SK-N-SH (cell line): Measurements from ENCODE around the gene DCXR. TPM values are rescaled to one million over a fixed set of nuclear protein-coding genes. Genes with fewer than 3 reads are reported as not detected.

Experiments used
- CTCF ChIA-PET: fragments of 300-600, 350-600 bp; formaldehyde crosslinking; extraction: SDS; loops from one replicate; lab custom pipeline; 2021; lab: Yijun Ruan, JAX
- POLR2A ChIA-PET: fragments of 350-600 bp; sonication (Branson Sonifier 250); formaldehyde crosslinking; extraction: SDS; loops from one replicate; lab custom pipeline; 2020; ENCODE audit warnings: antibody characterized with exemption, inconsistent platforms; lab: Yijun Ruan, JAX
- DNase-seq: peaks from one replicate; pipeline ENCODE4 v3.0.0; 2012
- H2AFZ ChIP-seq: fragments of 200-600 bp; sonication (generic); 2 replicates; pipeline ENCODE4 v1.8.1; 2016; ENCODE audit warnings: antibody characterized with exemption, mild to moderate bottlenecking, low read depth
- H3F3A ChIP-seq: fragments of 200-600 bp; sonication (generic); replicated peaks from 2 replicates; pipeline ENCODE3; 2016; ENCODE audit warnings: antibody characterized with exemption, mild to moderate bottlenecking; ENCODE audit not compliant: insufficient read depth
- H3K27ac ChIP-seq, 2 experiments: fragments of 200-500 bp in 1 of 2; fragments of 200-600 bp in 1 of 2; sonication (Bioruptor generic) in 1 of 2; sonication (generic), shearing (Covaris generic) in 1 of 2; 2 replicates each; pipeline versions ENCODE4 v1.5.1 to v1.6.1; 2014 to 2016; ENCODE audit warnings: low read depth in 2 of 2, inconsistent platforms in 1 of 2, low read length in 1 of 2, mild to moderate bottlenecking in 1 of 2, mixed read lengths in 1 of 2
- H3K27me3 ChIP-seq: fragments of 200-600 bp; sonication (generic), shearing (Covaris generic); 2 replicates; pipeline ENCODE4 v1.6.1; 2016; ENCODE audit warnings: mixed run types; ENCODE audit not compliant: insufficient read depth
- H3K36me3 ChIP-seq, 2 experiments: fragments of 200-500 bp in 1 of 2; fragments of 200-600 bp in 1 of 2; sonication (Bioruptor generic) in 1 of 2; sonication (generic) in 1 of 2; replicated peaks in 1 of 2; 2 replicates each; pipeline versions ENCODE3 to v1.5.1; 2014 to 2016; ENCODE audit warnings: low read length in 1 of 2, mild to moderate bottlenecking in 1 of 2; ENCODE audit not compliant: insufficient read depth in 2 of 2, control insufficient read depth in 1 of 2
- H3K4me1 ChIP-seq, 2 experiments: fragments of 200-500 bp in 1 of 2; fragments of 200-600 bp in 1 of 2; sonication (Bioruptor generic) in 1 of 2; sonication (generic), shearing (Covaris generic) in 1 of 2; 2 replicates each; pipeline versions ENCODE4 v1.5.1 to v1.6.1; 2014 to 2016; ENCODE audit warnings: low read depth in 1 of 2, low read length in 1 of 2, mixed run types in 1 of 2; ENCODE audit not compliant: insufficient read depth in 2 of 2, control insufficient read depth in 1 of 2
- H3K4me2 ChIP-seq: fragments of 200-600 bp; sonication (generic), shearing (Covaris generic); 2 replicates; pipeline ENCODE4 v1.6.1; 2017; ENCODE audit warnings: mixed run types
- H3K4me3 ChIP-seq, 2 experiments: fragments of 200-500 bp in 1 of 2; fragments of 200-600 bp in 1 of 2; sonication (Bioruptor generic) in 1 of 2; sonication (generic), shearing (Covaris generic) in 1 of 2; 2 replicates each; pipeline versions ENCODE4 v1.5.1 to v1.8.1; 2014 to 2016; ENCODE audit warnings: low read depth in 2 of 2, inconsistent platforms in 1 of 2, low read length in 1 of 2, mild to moderate bottlenecking in 1 of 2, mixed read lengths in 1 of 2, moderate library complexity in 1 of 2
- H3K79me2 ChIP-seq: fragments of 200-600 bp; sonication (generic); 2 replicates; pipeline ENCODE4 v1.8.1; 2017; ENCODE audit warnings: mild to moderate bottlenecking; ENCODE audit not compliant: insufficient read depth
- H3K9ac ChIP-seq: fragments of 200-600 bp; sonication (generic); 2 replicates; pipeline ENCODE4 v1.6.1; 2017; ENCODE audit warnings: mixed run types
- H3K9me2 ChIP-seq: fragments of 200-600 bp; sonication (generic); 2 replicates; pipeline ENCODE4 v1.6.1; 2017; ENCODE audit warnings: mixed run types
- H3K9me3 ChIP-seq: fragments of 200-600 bp; sonication (generic); 2 replicates; pipeline ENCODE4 v1.6.1; 2017; ENCODE audit warnings: mixed run types, mild to moderate bottlenecking, moderate library complexity
- H4K20me1 ChIP-seq: fragments of 200-600 bp; sonication (generic); 2 replicates; pipeline ENCODE4 v1.6.1; 2017; ENCODE audit warnings: mild to moderate bottlenecking, mixed run types; ENCODE audit not compliant: insufficient read depth
- TCF12 ChIP-seq: IDR thresholded peaks from 2 replicates; pipeline ENCODE4 v1.4.0; 2012
- TEAD4 ChIP-seq: IDR thresholded peaks from 2 replicates; pipeline ENCODE4 v1.4.0; 2012; ENCODE audit warnings: mild to moderate bottlenecking, borderline replicate concordance; ENCODE audit not compliant: insufficient read depth
- WGBS: methylation state at CpG from one replicate; pipeline ENCODE4 v1.1.6; 2017; ENCODE audit warnings: low lambda C conversion rate; 5-methylcytosine and 5-hydroxymethylcytosine counted together
- polyA plus RNA-seq, 3 experiments: library from polyadenylated mRNA; depleted of rRNA; stranded (reverse); fragments of >200 nt; gene quantifications; 2 replicates each; pipeline ENCODE4 v1.2.3, GENCODE V29; 2012
- TF ChIP-seq, protein P1 (sequence below): IDR thresholded peaks from 2 replicates; pipeline ENCODE4 v1.6.1; 2012; ENCODE audit warnings: mild to moderate bottlenecking, low read depth, low read length, moderate library complexity
- TF ChIP-seq, protein P2 (sequence below): IDR thresholded peaks from 2 replicates; pipeline ENCODE4 v1.4.0; 2012; ENCODE audit warnings: low read depth, borderline replicate concordance

The DCXR gene
- polyA plus RNA-seq, 1 of the 3 experiments (the other 2 are of a cell fraction) = 190 TPM

DNA sequence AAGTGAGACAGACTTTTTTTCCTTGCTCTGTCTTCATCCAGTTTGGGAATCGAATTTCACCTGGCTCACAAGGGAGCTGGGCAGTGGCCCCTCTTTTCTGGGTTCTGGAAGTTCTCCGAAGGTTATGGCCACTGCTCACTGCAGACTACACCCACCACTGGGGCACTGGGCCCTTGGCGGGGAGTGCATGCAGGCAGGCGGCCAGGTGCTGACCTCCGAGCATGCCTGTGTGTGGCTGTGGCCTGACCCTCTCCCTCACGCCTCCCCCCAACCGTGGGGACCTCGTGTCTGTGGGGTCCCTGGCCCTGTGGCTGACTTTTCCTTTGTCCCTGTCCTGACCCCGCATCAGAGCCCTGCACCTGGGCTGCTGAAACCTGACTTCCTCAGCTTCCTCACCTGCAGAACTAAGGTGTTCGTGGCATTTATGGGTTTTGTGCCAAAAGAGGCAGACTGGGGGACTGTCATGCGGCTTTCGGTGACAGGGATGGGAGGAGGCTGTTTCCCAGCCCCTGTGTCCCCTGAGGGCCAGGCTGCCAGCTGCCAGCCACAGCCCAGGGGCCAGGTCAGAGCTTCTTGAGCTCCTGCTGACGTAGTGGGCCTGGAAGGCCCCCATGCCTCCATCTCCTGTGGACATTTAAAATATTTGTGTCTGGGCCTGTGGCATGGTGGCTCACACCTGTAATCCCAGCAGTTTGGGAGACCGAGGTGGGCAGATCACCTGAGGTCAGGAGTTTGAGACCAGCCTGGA, 38.6 kb downstream of the DCXR start:
- H3K36me3 ChIP-seq = peaks cover 0 to 7% of the 10 kb centered on the region in 2 experiments
- H3K9me3 ChIP-seq = no peaks in the 10 kb centered on the region
- no peak overlapping the region for H3K9ac ChIP-seq
- H2AFZ ChIP-seq = no peak overlapping the region
- no peaks in the 10 kb centered on the region for H3K27me3 ChIP-seq
- H3K4me2 ChIP-seq = no peak overlapping the region
- H3K27ac ChIP-seq = no peak overlapping the region
- H3K4me1 ChIP-seq = peaks cover 3 to 12% of the 10 kb centered on the region in 2 experiments; a peak in 3 of 4 replicates
- H3K9me2 ChIP-seq = no peaks in the 10 kb centered on the region
- H3K79me2 ChIP-seq = peaks cover 11% of the 10 kb centered on the region
- no peak for DNase-seq
- no peaks in the 10 kb centered on the region for H4K20me1 ChIP-seq
- POLR2A ChIA-PET = no interaction called here
- CTCF ChIA-PET = interaction anchor here (0.7 to 6.3 kb wide), 3 partner anchors 22 to 45 kb away, joined by 3 to 56 read pairs (median 43); partner anchors contain the start of genes CENPX and NOTUM
- no peak for TF ChIP-seq TEAD4
- TF ChIP-seq, protein P1, sequence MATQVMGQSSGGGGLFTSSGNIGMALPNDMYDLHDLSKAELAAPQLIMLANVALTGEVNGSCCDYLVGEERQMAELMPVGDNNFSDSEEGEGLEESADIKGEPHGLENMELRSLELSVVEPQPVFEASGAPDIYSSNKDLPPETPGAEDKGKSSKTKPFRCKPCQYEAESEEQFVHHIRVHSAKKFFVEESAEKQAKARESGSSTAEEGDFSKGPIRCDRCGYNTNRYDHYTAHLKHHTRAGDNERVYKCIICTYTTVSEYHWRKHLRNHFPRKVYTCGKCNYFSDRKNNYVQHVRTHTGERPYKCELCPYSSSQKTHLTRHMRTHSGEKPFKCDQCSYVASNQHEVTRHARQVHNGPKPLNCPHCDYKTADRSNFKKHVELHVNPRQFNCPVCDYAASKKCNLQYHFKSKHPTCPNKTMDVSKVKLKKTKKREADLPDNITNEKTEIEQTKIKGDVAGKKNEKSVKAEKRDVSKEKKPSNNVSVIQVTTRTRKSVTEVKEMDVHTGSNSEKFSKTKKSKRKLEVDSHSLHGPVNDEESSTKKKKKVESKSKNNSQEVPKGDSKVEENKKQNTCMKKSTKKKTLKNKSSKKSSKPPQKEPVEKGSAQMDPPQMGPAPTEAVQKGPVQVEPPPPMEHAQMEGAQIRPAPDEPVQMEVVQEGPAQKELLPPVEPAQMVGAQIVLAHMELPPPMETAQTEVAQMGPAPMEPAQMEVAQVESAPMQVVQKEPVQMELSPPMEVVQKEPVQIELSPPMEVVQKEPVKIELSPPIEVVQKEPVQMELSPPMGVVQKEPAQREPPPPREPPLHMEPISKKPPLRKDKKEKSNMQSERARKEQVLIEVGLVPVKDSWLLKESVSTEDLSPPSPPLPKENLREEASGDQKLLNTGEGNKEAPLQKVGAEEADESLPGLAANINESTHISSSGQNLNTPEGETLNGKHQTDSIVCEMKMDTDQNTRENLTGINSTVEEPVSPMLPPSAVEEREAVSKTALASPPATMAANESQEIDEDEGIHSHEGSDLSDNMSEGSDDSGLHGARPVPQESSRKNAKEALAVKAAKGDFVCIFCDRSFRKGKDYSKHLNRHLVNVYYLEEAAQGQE = no peak
- TF ChIP-seq, protein P2, sequence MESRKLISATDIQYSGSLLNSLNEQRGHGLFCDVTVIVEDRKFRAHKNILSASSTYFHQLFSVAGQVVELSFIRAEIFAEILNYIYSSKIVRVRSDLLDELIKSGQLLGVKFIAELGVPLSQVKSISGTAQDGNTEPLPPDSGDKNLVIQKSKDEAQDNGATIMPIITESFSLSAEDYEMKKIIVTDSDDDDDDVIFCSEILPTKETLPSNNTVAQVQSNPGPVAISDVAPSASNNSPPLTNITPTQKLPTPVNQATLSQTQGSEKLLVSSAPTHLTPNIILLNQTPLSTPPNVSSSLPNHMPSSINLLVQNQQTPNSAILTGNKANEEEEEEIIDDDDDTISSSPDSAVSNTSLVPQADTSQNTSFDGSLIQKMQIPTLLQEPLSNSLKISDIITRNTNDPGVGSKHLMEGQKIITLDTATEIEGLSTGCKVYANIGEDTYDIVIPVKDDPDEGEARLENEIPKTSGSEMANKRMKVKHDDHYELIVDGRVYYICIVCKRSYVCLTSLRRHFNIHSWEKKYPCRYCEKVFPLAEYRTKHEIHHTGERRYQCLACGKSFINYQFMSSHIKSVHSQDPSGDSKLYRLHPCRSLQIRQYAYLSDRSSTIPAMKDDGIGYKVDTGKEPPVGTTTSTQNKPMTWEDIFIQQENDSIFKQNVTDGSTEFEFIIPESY = no peak
- peaks cover 21% of the 10 kb centered on the region for H3F3A ChIP-seq
- no peak overlapping the region for H3K4me3 ChIP-seq
- 88% methylated on average over 10 of the region's 14 CpGs for WGBS

DNA sequence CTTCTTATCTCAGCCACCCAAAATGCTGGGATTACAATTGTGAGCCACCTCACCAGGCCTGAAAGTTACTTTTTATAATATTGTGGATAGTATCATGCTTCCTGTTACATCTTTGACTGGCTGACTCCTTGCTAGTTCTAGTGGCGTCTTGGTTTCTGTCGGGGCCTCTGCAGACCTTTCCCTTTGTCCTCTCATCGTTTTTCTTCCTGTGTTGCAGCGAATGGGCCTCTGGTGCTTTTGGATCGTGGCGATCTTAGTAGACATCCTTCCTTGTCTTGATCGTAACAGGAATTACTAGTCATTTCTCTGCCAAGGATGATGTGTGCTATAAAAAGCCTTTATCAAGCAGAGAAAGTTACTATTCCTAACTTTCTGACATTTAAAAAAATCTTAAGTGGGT, 39.3 kb downstream of the DCXR start:
- Histone ChIP-seq H3K4me1 (peaks cover 0 to 8% of the 10 kb centered on the region in 2 experiments; a peak in 3 of 4 replicates), H3F3A (peaks cover 14% of the 10 kb centered on the region)
- CTCF ChIA-PET = interaction anchor here (5.9 to 6.3 kb wide), 2 partner anchors 23 to 37 kb away, joined by 43 to 56 read pairs; partner anchors contain the start of genes CENPX and NOTUM
- TF ChIP-seq TCF12 = no peak
- TF ChIP-seq, all 33 proteins: peak for 0
- no peak overlapping the region for H3K27ac ChIP-seq
- DNase-seq = no peak
- H3K36me3 ChIP-seq = peaks cover 0 to 9% of the 10 kb centered on the region in 2 experiments
- no peaks in the 10 kb centered on the region for H3K27me3 ChIP-seq
- H2AFZ ChIP-seq = no peak overlapping the region
- no peaks in the 10 kb centered on the region for H3K9me2 ChIP-seq
- H3K9me3 ChIP-seq = no peaks in the 10 kb centered on the region
- H4K20me1 ChIP-seq = no peaks in the 10 kb centered on the region
- H3K79me2 ChIP-seq = peaks cover 11% of the 10 kb centered on the region
- no peak overlapping the region for H3K4me2 ChIP-seq
- no peak overlapping the region for H3K9ac ChIP-seq
- 94% methylated on average over 7 of the region's 7 CpGs for WGBS
- POLR2A ChIA-PET = no interaction called here
- H3K4me3 ChIP-seq = no peak overlapping the region
